Upper lobe of left lung (tissue), 6 donors: ENCODE data around the gene KRTAP1-5. TPM values are rescaled to one million over a fixed set of nuclear protein-coding genes. Genes with fewer than 3 reads are reported as not detected.
"Not testable (repeated sequence)": the region's sequence is repeated elsewhere in the genome, so short reads cannot be mapped to it uniquely, and the experiment has no call there.

ENCODE experiments used
- ATAC-seq, 2 donors: fragments of 200-7000 bp; cut with Tn5 transposase; one replicate each; pipeline ENCODE4 v1.9.1; 2022; ENCODE audit warnings: mild to moderate bottlenecking in 2 of 2, moderate library complexity in 2 of 2; ENCODE audit not compliant: low FRiP score in 2 of 2
- DNase-seq, 2 donors: peaks; one replicate each; pipeline ENCODE4 v3.0.0-alpha.2; 2019 to 2020
- H3K27ac ChIP-seq, 4 donors: fragments of 200-600 bp; sonication (generic); one replicate each; pipeline ENCODE4 v1.5.1; 2016 to 2019
- H3K27me3 ChIP-seq, 4 donors: fragments of 200-600 bp; sonication (generic); one replicate each; pipeline ENCODE4 v1.5.1; 2017 to 2019
- H3K36me3 ChIP-seq, 4 donors: fragments of 200-600 bp; sonication (generic); one replicate each; pipeline ENCODE4 v1.5.1; 2016 to 2019
- H3K4me1 ChIP-seq, 4 donors: fragments of 200-600 bp; sonication (generic); one replicate each; pipeline ENCODE4 v1.5.1; 2018 to 2019
- H3K4me3 ChIP-seq, 4 donors: fragments of 200-600 bp; sonication (generic); one replicate each; pipeline ENCODE4 v1.5.1; 2017 to 2019; ENCODE audit warnings: mild to moderate bottlenecking in 2 of 4, moderate library complexity in 1 of 4
- H3K9me3 ChIP-seq, 4 donors: fragments of 200-600 bp; sonication (generic); one replicate each; pipeline ENCODE4 v1.5.1; 2018 to 2019
- EP300 ChIP-seq, 4 donors: sonication (generic); formaldehyde crosslinking; IDR thresholded peaks; one replicate each; pipeline ENCODE4 v1.5.1; 2017; ENCODE audit warnings: antibody characterized with exemption in 4 of 4, control low read depth in 2 of 4
- POLR2A ChIP-seq, 4 donors: fragments of 450-650 bp; IDR thresholded peaks; one replicate each; pipeline ENCODE4 v1.5.1; 2016 to 2017; ENCODE audit warnings: antibody characterized with exemption in 4 of 4, mild to moderate bottlenecking in 2 of 4
- POLR2AphosphoS5 ChIP-seq, 2 donors: sonication (generic); formaldehyde crosslinking; IDR thresholded peaks; one replicate each; pipeline ENCODE4 v1.5.1; 2017; ENCODE audit warnings: antibody characterized with exemption in 2 of 2
- WGBS, 2 donors: methylation state at CpG; one replicate each; pipeline ENCODE4 v1.1.5; 2017 to 2018; 5-methylcytosine and 5-hydroxymethylcytosine counted together
- total RNA-seq, 6 donors: library from RNA; depleted of rRNA in 4 of 6; stranded (reverse); fragments of >200 nt in 4 of 6; gene quantifications; one replicate each; pipeline versions ENCODE4 v1.1.0 to v1.2.1, GENCODE V29; 2016 to 2021
- TF ChIP-seq, protein P1 (sequence below), 6 experiments: fragments of 450-650 bp in 4 of 6; fragments of 200-600 bp in 2 of 6; sonication (generic) in 2 of 6; IDR thresholded peaks; one replicate each; pipeline ENCODE4 v1.5.1; 2016 to 2019; ENCODE audit warnings: antibody characterized with exemption in 6 of 6
- donor health status: DM: no; HTN: no; CAD: no; lungs with moderate emphysema.
- donor health status: DM: no; HTN: yes; CAD: no; lungs with severe emphysema.

KRTAP1-5 gene
- total RNA-seq, 6 donors from 2014 or later = not detected

GRCh38 chr17:41063449-41063848 is 36.4 kb upstream of the KRTAP1-5 start:
- WGBS, 2 donors = 74 to 75% methylated on average over 4 of the region's 4 CpGs
- Histone ChIP-seq H3K4me1 (no peaks in the 10 kb centered on the region), H3K4me3 (no peak overlapping the region), H3K36me3 (no peaks in the 10 kb centered on the region), H3K27ac (no peak overlapping the region), H3K9me3 (no peaks in the 10 kb centered on the region), H3K27me3 (no peaks in the 10 kb centered on the region)
- no peak for ATAC-seq
- no peak for DNase-seq
- TF ChIP-seq POLR2AphosphoS5 (IDR thresholded peaks at IDR 0.05) (no peak), EP300 (IDR thresholded peaks at IDR 0.05) (no peak), POLR2A (IDR thresholded peaks at IDR 0.05) (no peak)
- TF ChIP-seq, protein P1, sequence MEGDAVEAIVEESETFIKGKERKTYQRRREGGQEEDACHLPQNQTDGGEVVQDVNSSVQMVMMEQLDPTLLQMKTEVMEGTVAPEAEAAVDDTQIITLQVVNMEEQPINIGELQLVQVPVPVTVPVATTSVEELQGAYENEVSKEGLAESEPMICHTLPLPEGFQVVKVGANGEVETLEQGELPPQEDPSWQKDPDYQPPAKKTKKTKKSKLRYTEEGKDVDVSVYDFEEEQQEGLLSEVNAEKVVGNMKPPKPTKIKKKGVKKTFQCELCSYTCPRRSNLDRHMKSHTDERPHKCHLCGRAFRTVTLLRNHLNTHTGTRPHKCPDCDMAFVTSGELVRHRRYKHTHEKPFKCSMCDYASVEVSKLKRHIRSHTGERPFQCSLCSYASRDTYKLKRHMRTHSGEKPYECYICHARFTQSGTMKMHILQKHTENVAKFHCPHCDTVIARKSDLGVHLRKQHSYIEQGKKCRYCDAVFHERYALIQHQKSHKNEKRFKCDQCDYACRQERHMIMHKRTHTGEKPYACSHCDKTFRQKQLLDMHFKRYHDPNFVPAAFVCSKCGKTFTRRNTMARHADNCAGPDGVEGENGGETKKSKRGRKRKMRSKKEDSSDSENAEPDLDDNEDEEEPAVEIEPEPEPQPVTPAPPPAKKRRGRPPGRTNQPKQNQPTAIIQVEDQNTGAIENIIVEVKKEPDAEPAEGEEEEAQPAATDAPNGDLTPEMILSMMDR (IDR thresholded peaks at IDR 0.05) = no peak

- Histone ChIP-seq H3K27ac (no peak overlapping the region), H3K9me3 (no peaks in the 10 kb centered on the region), H3K4me3 (no peak overlapping the region), H3K27me3 (no peaks in the 10 kb centered on the region), H3K4me1 (no peaks in the 10 kb centered on the region), H3K36me3 (no peaks in the 10 kb centered on the region)
- no peak for ATAC-seq
- 66 to 76% methylated on average over 1 of the region's 1 CpG for WGBS, 2 donors
- DNase-seq = no peak
- TF ChIP-seq POLR2A (IDR thresholded peaks at IDR 0.05) (no peak), EP300 (IDR thresholded peaks at IDR 0.05) (no peak), POLR2AphosphoS5 (IDR thresholded peaks at IDR 0.05) (no peak)
- TF ChIP-seq, protein P1 (IDR thresholded peaks at IDR 0.05) = no peak
Measured at GRCh38 chr17:41061964-41062363, 35.0 kb upstream of the KRTAP1-5 start.

GRCh38 chr17:41060052-41060604 is 33.1 kb upstream of the KRTAP1-5 start, which contains the start of gene KRTAP2-3:
TSS of gene KRTAP2-3 (minus strand) at chr17:41060114. CDS start at chr17:41060050, 64 bp downstream.
- no peaks in the 10 kb centered on the region for H3K27me3 ChIP-seq
- no peak within 1 kb of the TSS for H3K27ac ChIP-seq
- DNase-seq = no peak
- H3K4me3 ChIP-seq = no peak within 1 kb of the TSS
- H3K36me3 ChIP-seq = no peaks in the 10 kb centered on the region
- TF ChIP-seq, protein P1 (IDR thresholded peaks at IDR 0.05) = no peak
- TF ChIP-seq POLR2AphosphoS5 (IDR thresholded peaks at IDR 0.05) (no peak), EP300 (IDR thresholded peaks at IDR 0.05) (no peak), POLR2A (IDR thresholded peaks at IDR 0.05) (no peak)
- no peaks in the 10 kb centered on the region for H3K9me3 ChIP-seq
- no peak for ATAC-seq
- 61 to 79% methylated on average over 5 to 6 of the region's 6 CpGs for whole genome bisulfite sequencing, 2 donors
- no peaks in the 10 kb centered on the region for H3K4me1 ChIP-seq

- H3K4me1 ChIP-seq, ATAC-seq, H3K4me3 ChIP-seq, H3K27me3 ChIP-seq, H3K36me3 ChIP-seq, H3K9me3 ChIP-seq, H3K27ac ChIP-seq: not testable (repeated sequence)
- peak in 1 of 2 donors; percentile 59 for DNase-seq
- WGBS, 2 donors = 31 to 39% methylated on average over 7 to 11 of the region's 31 CpGs
Measured at GRCh38 chr17:41059276-41060051, 32.5 kb upstream of the KRTAP1-5 start.

DNA sequence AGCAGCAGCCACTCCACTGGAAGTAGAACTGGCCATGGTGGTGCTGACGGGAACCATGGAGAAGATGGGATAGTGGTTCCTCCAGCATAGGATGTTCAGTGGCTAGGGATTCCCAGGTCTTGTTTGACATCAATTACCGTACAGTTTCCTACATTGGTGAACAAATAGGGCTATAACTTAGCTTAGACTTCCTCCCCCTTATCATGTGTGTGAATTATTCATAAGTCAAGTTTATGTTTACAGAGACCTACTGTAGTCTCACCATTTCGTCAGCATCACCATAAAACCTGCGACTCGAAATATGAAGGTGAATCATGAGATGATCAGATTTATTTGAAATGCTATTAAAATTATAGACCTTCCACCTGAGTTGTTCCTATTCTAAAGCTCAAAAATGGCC is 31.7 kb upstream of the KRTAP1-5 start:
- Histone ChIP-seq H3K27me3 (no peaks in the 10 kb centered on the region), H3K4me3 (no peak overlapping the region), H3K36me3 (no peaks in the 10 kb centered on the region), H3K9me3 (no peaks in the 10 kb centered on the region), H3K27ac (no peak overlapping the region), H3K4me1 (no peaks in the 10 kb centered on the region)
- WGBS, 2 donors = 87 to 90% methylated on average over 5 of the region's 5 CpGs
- TF ChIP-seq POLR2A (IDR thresholded peaks at IDR 0.05) (no peak), EP300 (IDR thresholded peaks at IDR 0.05) (no peak), POLR2AphosphoS5 (IDR thresholded peaks at IDR 0.05) (no peak)
- TF ChIP-seq, protein P1 (IDR thresholded peaks at IDR 0.05) = no peak
- no peak for DNase-seq
- no peak for ATAC-seq
